NOMO-1 treated with dmso at 0.1 percent for 144 hours (cell line): ENCODE results near the gene TEX54.
A peak's percentile ranks its signal among the peaks of the same experiment; 100 is the strongest.
"Not testable (repeated sequence)": the region's sequence is repeated elsewhere in the genome, so short reads cannot be mapped to it uniquely, and the experiment has no call there.

Experiments used
- DNase-seq: peaks from one replicate; lab custom pipeline; 2025; ENCODE audit not compliant: unreplicated experiment; lab: John Stamatoyannopoulos, UW

The TEX54 gene

DNA sequence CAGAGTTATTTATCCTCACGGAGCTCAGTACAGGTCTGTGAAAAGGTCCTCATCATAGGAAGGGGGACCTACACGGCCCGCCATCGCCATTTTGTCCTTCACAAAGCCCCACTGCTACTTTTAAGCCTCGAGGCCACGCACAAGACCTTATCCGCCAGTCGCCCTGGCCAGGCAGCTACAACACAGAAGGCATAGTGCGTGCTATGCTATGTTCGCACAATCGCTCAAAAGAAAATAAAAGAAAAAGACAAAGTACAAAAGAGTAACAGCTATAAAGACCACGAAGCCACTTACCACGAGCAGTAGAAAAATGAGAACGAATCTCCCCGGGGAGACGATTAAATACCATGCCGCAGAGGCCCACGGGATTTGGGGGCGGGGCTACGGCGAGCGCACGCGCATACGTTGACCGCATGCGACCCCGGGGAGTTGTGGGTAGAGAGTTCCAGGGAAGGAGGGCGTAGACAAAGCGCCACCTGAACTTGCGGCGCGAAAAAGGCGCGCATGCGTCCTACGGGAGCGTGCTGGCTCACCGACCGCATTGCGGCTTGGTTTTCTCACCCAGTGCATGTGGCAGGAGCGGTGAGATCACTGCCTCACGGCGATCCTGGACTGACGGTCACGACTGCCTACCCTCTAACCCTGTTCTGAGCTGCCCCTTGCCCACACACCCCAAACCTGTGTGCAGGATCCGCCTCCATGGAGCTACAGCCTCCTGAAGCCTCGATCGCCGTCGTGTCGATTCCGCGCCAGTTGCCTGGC, 23.1 kb upstream of the TEX54 start:
- peak; percentile 97 for DNase-seq

GRCh38 chr11:62854825-62855570, 22.4 kb upstream of the TEX54 start:
- DNase-seq: no peak

GRCh38 chr11:62854013-62854824, 21.6 kb upstream of the TEX54 start:
- no peak for DNase-seq

DNA sequence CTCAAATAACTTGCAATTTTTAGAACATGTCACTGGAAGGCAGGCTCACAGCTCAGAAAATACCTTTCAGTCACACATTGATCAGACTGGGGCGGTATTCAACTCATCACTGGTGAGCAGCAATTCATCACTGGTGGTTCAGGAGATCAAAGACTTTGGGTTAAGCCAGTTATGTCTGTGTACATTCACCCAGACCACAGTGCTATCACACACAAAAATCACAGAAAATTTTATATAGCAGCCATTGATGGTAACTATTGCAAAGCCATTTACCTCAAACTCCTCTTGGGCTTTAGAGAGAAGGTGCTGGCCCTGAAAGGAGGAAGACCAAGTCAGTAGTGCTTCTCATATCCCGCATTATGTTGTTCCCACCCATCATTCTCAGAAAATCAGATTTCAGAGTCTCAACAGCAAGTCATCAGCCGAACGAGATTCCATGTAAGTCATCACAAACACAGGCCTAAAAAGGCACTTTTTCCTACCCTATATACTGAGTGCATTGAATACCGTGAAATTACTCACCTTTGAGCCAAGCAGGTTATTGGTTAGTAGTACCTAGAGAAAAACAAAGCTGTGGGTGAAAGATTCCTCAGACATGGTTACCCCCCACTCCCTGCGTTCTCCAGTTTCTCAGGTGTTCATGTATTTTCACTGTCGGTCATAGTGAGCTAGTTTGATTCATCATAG, 20.8 kb upstream of the TEX54 start:
- no peak for DNase-seq

- DNase-seq: no peak
Measured at GRCh38 chr11:62852523-62853188, 20.0 kb upstream of the TEX54 start.

DNA sequence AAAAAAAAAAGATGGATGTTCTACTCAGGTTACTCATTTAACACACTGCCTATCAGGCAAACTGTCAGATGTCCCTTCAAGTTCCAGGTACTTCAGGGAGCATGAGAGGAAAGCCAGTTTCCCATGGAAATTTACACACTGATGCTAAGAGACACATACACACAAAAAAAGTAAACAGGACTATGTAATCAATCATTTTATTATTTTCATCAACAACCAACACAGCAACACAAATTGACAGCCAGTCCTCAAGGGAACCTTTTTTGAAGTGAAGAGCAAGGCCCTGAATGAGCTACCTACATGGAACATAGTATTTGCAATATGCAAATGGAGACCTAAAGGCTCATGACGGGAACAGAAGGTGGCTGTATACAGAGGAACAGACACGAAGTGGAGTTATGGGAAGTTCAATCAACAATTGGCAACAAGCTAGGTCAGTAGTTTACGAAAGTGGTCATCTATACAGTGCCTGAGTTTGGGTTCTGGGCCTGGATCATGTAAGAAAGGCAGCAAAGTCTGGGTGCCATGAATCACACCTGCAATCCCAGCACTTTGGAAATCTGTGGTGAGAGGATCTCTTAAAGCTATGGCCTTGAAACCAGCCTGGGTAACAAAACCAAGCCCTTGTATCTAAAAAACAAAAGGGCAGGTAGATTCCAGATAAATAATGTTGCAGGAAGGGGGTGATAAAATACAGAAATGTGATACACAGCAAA, 19.3 kb upstream of the TEX54 start:
- DNase-seq: no peak

DNA sequence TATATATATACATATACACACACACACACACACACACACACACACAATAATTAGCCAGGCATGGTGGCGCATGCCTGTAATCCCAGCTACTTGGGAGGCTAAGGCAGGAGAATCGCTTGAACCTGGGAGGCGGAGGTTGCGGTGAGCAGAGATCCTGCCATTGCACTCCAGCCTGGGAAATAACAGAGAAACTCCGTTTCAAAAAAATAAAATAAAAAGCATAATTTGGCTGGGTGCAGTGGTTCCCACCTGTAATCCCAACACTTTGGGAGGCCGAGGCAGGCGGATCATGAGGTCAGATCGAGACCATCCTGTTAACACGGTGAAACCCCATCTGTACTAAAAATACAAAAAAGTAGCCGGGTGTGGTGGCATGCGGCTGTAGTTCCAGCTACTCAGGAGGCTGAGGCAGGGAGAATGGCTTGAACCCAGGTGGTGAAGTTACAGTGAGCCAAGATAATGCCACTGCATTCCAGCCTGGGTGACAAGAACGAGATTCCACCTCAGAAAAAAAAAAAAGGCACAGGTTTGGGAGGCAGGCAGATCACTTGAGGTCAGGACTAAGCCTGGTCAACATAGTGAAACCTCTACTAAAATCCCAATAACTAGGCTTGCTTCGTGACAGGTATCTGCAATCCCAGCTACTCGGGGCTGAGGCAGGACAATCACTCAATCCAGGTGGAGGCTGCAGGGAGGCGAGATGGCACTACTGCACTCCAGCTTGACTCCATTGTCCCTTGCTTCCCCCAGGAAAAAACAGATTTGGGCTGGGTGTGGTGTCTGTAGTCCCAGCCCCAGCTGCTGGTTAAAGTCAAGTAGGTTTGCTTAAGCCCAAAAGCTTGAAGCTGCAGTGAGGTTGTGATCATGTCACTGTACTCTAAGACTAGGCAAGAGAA, 18.5 kb upstream of the TEX54 start:
- no peak for DNase-seq

GRCh38 chr11:62847767-62848314, 15.2 kb upstream of the TEX54 start:
- no peak for DNase-seq

- DNase-seq: no peak
Measured at GRCh38 chr11:62846177-62846576, 13.5 kb upstream of the TEX54 start.

GRCh38 chr11:62844154-62844553, 11.5 kb upstream of the TEX54 start:
- no peak for DNase-seq

DNA sequence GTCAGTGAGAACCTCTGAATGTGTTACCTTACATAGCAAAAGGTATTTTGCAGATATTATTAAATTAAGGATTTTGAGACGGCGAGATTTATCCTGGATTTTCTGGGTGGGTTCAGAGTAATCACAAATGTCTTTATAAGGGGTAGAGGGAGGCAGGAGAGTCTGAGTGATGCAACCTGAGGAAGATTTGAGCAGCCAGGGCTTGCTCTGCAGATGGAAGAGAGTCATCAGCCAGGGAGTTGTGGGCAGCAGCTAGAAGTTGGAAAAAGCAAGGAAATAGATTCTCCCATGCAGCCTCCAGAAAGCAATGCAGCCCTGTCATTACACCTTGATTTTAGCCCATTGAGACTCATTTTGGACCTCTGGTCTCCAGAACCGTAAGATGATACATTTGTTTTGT, 10.8 kb upstream of the TEX54 start:
- DNase-seq: no peak

GRCh38 chr11:62842891-62843290, 10.2 kb upstream of the TEX54 start:
- not testable (repeated sequence) for DNase-seq

DNA sequence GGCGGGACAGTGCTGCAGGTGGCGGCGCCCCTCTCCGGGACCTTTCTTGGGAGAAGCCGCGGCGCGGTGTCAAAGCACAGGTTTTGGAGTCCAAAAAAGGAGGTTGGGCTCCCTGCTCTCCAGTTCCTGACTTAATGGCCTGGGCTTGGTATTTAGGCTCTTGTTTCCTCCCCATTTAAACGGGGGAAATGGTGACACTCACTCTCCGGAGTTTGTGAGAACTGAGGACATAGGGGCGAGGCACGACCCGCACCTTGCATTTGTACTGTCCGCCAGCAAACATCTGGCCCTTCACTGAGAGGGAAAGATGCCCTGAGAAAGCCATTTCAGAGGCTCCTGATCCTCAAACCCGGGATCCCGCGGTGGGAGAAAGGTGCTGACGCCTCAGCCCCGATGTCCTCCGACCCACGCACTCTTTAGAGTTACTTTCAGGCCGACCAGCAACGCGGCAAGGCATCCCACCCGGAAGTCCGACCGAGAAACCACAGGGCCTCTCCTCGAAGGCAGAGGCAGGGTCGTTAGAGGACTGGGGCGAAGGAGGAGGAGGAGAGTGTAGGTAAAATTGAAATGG, 9.6 kb upstream of the TEX54 start:
- DNase-seq: no peak

GRCh38 chr11:62841361-62842170, 8.9 kb upstream of the TEX54 start:
- peak; percentile 84 for DNase-seq

- peak; percentile 39 for DNase-seq
Measured at GRCh38 chr11:62840721-62841360, 8.2 kb upstream of the TEX54 start.

GRCh38 chr11:62839050-62839945, 6.7 kb upstream of the TEX54 start, which contains the start of gene WDR74:
Gene WDR74 (minus strand): TSS chr11:62839590. CDS start chr11:62839570, 20 bp downstream.
- DNase-seq: peak; percentile 84
